Pulmonary artery endothelial cell (primary cell): ENCODE results near the gene SLC22A7. TPM values are rescaled to one million over a fixed set of nuclear protein-coding genes. Genes with fewer than 3 reads are reported as not detected.
"Not testable (repeated sequence)": the region's sequence is repeated elsewhere in the genome, so short reads cannot be mapped to it uniquely, and the experiment has no call there.

Experiments
- DNase-seq: peaks from one replicate; pipeline ENCODE4 v3.0.0-alpha.2; 2011; ENCODE audit warnings: low read depth, low spot score
- total RNA-seq: library from RNA; depleted of rRNA; stranded (reverse); fragments of >200 nt; gene quantifications from 2 replicates; pipeline ENCODE4 v1.2.3, GENCODE V29; 2014

The SLC22A7 gene
- total RNA-seq, 1 donor from 2014 or later, result not detected

DNA sequence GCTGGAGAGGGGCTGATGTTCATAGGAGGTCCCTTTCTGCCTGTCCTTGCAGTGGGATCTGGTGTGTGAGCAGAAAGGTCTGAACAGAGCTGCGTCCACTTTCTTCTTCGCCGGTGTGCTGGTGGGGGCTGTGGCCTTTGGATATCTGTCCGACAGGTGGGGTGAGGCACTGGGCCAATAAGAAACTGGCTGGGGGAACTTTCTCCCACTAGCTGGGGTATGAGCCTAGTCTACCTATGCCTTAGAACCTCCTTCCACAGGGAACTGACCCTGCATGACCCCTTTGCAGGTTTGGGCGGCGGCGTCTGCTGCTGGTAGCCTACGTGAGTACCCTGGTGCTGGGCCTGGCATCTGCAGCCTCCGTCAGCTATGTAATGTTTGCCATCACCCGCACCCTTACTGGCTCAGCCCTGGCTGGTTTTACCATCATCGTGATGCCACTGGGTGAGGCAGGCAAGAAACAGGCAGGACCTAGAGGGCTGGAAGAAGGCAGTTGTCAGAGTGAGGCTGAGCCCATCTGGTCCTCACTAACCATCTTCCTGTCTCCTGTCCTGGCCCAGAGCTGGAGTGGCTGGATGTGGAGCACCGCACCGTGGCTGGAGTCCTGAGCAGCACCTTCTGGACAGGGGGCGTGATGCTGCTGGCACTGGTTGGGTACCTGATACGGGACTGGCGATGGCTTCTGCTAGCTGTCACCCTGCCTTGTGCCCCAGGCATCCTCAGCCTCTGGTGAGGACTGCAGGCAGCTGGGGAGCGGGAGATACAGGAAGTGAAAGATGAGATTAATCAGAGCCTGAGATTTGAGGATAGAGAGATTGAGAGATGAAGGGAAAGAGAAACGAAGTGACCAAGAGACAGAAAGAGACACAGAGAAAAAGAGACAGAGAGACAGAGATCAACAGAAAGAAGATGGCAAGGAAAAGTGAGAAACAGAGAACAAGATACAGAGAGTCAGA, 1.6 kb downstream of the SLC22A7 start:
- DNase-seq, result no peak

DNA sequence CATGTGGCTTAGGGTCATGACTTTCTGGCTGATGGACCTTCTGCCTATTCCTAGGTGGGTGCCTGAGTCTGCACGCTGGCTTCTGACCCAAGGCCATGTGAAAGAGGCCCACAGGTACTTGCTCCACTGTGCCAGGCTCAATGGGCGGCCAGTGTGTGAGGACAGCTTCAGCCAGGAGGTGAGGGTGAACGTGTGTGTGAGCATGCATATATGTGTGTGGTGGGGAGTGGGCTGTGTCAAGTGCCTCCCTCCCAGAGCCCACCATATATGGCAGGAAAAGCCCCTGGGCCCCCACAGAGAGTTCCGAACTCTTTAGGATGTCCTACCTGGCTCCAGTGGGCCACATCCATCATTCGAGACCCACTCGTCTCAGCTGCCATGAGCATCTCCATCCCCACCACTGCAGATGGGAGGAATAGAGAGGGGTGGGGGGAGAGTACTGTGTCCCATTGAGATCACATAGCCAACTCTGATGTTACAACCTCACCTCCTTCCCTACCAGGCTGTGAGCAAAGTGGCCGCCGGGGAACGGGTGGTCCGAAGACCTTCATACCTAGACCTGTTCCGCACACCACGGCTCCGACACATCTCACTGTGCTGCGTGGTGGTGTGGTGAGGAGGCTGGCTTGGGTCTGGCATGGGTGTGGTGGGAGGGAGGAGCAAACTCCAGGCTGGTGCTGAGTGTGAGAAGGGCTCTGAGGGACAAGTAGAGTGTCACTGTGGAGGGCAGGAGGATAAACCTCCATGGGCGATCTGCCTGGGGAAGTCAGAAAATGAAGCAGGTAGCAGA, 3.2 kb downstream of the SLC22A7 start:
- DNase-seq, result no peak

DNA sequence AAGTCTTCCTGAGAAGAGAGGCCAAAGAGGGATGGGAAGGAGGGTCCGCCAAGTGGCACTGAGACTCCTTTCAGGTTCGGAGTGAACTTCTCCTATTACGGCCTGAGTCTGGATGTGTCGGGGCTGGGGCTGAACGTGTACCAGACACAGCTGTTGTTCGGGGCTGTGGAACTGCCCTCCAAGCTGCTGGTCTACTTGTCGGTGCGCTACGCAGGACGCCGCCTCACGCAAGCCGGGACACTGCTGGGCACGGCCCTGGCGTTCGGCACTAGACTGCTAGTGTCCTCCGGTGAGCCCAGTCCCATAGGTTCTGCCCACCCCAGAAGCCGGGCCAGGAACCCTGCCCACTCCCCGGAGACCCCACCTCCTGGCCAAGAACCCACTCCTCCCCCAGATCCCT, 4.1 kb downstream of the SLC22A7 start:
- no peak for DNase-seq

DNA sequence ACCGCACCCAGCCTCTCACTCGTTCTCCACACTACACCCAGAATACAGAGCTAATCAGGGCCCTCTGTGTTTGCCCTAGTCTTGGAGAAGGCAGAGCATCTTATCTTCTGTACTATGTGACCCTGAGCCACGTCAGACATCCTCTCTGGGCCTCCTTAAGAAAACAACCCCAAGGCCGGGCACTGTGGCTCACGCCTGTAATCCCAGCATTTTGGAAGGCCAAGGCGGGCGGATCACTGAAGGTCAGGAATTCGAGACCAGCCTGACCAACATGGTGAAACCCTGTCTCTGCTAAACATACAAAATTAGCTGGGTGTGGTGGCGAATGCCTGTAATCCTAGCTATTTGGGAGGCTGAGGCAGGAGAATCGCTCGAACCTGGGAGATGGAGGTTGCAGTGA, 4.9 kb downstream of the SLC22A7 start:
- not testable (repeated sequence) for DNase-seq

DNA sequence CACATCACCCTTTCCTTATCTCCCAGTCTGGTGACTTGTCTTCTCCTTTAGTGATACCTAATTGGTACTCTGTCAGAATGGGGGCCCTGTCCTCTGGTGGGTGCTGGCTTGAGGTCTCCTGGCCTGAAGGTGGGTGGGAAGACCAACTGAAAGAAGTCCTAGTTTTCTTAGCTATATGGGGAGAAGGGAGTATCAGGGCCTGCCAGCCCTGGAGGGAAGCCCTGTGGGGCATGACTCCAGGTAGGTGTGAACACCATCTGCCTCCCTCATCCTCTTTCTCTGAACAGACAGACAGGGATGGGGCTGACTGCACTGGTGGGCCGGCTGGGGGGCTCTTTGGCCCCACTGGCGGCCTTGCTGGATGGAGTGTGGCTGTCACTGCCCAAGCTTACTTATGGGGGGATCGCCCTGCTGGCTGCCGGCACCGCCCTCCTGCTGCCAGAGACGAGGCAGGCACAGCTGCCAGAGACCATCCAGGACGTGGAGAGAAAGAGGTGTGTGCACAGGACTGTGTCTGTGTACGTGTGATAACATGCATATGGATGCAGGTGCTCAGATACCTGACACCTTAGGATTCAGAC, 5.8 kb downstream of the SLC22A7 start:
- no peak for DNase-seq

DNA sequence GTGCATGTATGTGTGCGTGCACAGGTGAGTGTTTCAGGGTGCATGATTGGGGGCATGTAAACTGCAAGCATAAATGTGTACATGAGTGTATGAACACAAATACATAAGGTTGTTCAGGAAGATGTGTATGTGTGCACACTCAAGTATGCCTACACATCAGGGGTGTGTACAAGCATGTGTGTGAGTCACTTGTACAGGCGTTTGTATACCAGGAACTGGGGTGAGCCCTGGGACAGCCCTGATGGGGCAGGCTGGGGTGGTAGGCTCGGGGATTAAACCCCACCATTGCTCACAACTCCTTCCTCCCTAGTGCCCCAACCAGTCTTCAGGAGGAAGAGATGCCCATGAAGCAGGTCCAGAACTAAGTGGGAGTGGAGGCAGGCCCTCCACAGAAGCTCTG, 6.3 kb downstream of the SLC22A7 start:
- DNase-seq, result no peak

DNA sequence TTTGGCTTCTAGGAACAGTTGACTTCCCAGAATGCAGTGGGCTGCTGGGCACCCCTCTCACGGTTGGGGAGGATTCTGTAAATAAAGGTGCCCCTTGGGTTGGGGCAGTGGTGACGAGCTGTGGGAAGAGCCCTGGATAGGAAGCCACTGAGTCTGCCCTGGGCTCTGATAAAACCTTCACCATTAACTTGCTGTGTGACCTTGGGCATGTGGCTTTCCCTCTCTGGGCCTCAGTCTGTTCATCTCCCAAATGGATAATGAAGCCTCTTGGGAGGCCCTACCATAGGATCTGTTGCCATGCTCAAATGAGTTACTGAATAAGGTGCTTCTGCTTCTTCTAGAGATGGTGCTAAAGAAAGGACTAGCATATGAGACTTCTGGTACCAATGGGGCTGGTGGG, 6.8 kb downstream of the SLC22A7 start:
- DNase-seq, result no peak

DNA sequence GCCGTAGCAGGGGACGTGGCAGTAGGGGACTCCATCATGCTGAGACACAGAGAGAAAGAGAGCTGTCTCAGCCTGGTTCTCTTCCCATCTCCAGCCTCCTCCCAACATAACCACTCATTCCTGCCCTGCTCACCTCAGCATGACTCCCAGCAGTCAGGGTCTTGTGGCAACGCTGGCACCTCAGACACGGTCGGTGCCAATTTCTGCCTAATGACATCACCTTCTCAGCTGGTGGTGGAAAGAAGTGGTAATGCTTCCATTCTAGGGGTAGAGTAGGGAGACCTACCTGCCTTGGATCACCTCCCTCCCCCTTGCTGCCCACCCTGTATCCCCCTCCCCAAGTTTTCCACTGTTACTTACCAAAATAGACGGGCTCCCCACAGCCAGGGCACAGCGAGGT, 8.0 kb downstream of the SLC22A7 start:
- no peak for DNase-seq

DNA sequence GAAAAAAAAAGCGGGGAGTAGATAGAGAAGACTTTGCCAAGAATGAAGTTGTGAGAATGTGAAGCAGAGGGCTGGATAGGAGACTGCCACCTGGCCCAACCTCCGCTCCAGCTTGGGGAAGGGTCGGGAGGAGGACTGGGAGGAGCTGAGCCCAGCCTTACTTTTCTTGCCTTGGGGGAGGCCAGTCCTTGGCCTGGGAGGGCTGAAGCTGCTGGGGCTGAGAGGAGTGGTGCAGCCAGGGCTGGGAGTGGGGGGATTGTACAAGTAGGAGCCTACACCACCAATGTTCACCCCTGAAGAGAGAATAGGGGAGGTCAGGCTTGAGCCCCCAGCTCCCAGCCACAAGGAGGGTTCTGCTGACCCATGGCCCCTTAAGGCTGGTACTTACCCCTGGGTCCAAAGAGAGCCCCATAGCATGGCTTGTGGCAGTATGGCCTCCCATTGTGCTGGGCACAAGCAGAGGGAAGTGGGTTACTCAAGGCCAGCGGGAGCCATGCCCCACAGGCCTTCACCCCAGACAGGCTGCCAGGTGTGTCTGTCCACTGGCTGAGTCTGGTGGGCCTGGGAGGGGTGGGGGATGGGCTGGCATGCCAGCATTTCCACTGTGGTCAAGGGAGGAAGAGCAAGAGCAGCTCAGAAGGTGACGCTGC, 9.5 kb downstream of the SLC22A7 start:
- no peak for DNase-seq

DNA sequence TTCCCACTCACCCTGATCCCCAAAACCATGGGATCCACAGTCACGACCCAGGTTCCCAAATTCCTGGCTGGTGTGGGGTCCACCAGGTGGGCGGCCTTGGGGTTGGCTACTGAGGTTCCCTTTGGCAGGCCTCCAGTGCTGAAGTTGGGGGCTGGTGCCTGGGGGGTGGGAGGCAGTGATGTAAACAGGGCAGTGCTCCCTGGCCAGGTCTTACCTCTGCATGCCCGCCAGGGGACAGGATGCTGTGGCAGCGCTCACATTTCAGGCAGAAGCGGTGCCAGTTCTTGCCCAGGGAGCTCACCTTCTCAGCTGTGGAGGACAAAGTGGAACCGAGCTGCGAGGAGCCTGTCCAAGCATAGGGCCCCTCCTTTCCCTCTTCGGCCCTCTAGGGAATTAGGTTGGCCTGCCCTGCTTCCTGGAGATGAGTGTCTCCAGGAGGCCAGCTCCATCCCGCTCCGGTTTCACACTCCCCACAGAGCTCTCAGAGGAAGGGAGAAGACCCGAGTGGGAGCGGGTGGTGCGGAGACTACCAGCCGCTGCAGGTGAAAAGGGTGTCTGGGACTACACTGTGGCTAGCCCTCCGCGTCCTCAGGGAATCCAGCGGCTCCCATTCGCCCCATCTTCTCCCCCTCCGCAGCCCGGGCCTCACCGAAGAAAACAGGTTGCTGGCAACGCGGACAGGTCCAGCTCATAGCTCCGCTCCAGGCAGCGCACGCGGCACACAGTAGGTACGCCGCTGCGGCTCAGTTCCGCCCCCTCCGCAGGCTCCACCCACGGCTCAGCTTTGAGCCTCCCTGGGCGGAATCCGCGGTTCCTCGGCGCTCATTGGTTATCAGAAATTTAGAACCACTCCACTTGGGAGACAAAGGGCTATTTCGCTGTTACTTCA, 10.3 kb downstream of the SLC22A7 start, which contains the start of gene CRIP3:
Gene CRIP3, minus strand, starts transcription at position 726 of the 889 bp plus-strand sequence. Its CDS starts 34 bp downstream, at position 692.
- DNase-seq, result no peak

DNA sequence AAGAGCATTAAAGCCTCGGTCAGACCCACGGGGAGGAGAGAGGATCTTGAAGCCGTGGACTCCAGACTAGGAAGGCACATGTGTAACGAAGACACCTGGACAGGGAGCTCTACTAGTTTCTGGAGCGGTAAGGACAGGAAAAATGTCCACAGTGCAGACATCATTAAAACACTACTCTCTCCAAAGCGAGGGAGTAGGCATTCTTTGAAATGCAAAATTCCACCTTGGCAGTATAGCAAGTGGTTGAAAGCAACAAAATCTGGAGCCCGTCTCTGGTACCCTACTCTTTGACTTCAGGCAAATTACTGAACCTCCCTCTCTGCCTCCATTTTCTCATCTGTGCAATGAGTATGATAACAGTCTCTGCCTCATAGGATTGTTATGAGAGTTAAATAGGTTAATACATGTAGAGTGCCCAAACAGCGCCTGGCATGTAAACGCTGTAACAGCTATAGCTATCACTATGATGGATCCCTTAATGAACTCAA, 11.0 kb downstream of the SLC22A7 start:
- no peak for DNase-seq

DNA sequence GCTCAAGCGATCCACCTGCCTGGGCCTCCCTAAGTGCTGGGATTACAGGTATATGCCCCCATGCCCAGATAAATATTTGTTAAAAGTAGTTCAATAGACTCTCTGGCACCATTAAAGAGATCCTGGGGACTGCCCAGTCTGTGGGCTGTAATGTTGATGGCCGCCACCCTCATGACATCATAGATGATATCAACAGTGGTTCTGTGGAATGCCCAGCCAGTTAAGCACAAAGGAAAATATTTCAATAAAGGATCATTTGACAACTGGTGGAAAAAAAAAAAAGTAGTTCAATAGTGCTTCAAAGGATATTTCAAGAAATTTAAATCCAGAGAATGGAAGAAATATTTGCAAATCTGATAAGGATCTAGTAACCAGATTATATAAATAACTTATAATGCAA, 12.1 kb downstream of the SLC22A7 start:
- no peak for DNase-seq

DNA sequence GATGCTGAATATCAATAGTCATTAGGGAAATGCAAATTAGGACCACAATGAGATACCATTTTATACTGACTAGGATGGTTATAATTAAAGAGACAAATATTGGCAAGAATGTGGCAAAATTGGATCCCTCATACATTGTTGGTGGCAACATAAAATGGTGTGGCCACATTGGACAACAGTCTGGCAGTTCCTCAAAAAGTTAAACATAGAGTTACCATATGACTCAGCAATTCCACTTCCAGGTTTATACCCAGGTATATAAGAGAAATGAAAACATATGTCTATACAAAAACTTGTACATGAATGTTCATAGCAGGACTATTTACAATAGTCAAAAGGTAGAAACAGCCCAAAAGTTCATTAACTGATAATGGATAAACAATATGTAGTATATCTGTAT, 12.6 kb downstream of the SLC22A7 start:
- DNase-seq, result no peak

DNA sequence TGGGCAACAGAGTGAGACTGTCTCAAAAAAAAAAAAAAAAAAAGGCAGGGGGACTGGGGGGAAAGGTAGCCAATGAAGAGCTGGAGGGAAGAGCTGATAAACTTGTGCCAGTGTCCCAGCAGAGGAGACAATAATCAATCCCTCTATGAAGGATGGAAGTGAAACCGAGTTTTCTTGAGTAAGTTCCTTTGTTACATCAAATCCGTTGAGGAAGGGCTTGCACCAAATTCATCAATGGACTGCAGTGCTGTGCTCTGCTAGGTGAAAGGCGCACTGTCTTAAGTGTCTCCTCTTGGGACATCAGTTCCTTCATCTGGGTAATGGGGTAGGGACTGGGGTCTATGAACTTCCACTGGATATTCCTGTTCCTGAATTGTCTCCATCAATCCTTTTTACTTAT, 13.6 kb downstream of the SLC22A7 start:
- DNase-seq, result no peak

DNA sequence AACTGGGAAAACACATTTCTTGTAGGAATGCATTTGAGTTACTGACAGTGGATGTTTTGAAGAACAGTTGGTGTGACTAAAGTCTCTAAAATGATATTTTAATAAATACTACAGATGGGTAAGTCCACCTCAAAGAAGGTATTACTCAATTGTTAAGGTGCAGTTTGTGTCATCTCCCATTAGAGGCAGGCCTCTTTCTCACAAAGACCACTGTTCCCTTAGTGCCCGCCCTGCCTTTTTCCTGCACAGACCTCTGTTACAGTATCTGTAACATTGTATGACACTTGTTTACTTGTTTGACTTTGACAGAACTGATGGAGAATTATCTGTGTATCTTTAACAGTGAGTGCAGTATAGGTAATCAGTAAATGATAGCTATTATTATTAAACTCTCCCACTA, 15.8 kb downstream of the SLC22A7 start:
- DNase-seq, result no peak

DNA sequence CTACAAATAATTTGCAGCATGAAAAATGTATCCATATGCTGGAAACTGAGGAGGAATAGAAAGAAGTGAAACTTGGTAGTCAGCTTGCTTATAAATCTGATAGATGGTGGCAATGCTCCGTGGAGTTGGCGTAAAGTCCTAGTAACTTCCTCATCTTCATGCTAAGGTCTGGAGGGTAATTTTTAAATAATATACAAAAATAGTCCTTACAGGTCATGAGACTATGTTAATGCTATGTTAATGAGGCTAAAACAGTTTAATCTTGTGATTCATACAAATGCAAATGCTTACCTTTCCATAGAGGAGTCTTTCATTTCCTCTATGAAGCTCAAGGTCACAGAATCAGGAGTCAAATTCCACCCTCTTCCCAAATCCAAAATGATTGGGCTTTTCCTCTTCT, 20.0 kb downstream of the SLC22A7 start:
- DNase-seq, result no peak

DNA sequence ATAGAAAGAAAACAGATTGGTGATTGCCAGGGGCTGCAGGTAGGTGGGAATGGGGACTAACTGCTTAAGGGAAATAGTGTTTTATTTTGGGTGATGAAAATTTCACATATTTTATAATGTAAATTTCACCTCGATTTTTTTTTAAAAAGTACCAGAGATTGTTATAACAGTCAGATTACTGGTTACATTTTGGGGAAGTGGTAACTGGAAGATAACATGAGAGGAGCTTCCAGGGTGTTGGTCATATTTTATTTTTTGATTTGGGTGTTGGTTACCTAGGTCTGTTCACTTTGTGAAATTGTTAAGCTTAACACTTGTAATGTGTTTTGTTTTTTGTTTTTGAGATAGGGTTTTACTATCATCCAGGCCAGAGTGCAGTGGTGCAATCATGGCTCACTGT, 27.8 kb downstream of the SLC22A7 start:
- DNase-seq, result no peak

DNA sequence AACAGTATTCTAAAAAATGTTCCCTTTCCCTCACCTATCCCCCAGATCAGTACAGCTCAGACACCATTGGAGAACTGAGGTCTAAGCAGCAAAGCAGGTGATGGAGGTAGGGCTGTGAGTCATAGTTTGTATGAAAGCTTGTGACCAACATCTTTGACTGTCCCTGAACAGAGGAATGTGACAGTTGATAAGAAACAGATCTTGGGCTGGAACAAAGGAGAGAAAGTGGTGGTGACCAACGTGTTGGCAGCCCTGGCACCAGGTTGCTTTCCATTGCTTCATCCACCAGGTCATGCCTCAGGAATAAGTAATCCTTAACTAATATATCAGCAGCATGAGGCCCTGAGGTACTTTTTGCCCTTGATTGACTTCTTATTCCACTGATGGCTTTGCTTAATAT, 30.5 kb downstream of the SLC22A7 start:
- no peak for DNase-seq

DNA sequence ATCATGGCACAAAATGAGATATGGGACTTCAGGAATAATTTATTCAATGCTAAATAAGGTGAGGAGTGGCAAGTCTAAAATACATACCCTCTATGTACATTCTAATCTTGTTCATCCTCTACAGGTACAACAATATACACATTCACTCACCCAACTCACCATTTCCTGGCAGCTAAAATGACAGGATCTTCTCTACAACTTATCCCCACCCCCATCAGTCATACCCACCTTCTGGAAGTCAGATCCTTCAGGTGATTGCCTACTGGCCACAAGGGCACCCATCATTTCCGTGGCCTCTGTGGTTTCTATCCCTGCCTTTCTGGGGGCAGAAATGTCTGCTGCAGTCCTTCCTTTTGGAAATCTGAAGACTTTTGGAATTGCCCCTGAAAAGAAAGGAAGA, 33.4 kb downstream of the SLC22A7 start:
- DNase-seq, result no peak

DNA sequence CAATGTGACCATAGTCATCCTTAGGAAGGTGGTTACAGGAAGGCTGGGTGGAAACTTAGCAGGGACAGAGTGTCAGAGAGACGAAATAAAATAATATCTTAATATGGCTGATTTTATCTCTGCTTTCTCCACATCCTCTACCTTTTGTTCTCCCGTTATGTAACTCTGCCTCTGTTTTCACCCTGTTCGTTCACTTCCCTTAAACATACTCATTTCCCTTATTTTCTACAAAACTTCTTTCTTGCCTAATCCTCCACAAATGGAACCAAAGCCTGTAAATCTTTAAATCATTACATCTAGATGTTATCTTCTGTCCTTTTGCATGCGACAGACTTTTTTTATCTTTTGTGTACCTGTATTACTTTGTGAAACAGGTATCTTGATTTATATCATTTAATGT, 33.8 kb downstream of the SLC22A7 start:
- DNase-seq, result no peak
